GM18526 (cell line): Measurements from ENCODE around the gene APMAP.

Experiments
- POLR2A ChIP-seq: IDR thresholded peaks from 3 replicates; pipeline ENCODE4 v1.6.1; 2011; ENCODE audit not compliant: insufficient read length; ENCODE audit errors: extremely low read depth

The APMAP gene

DNA sequence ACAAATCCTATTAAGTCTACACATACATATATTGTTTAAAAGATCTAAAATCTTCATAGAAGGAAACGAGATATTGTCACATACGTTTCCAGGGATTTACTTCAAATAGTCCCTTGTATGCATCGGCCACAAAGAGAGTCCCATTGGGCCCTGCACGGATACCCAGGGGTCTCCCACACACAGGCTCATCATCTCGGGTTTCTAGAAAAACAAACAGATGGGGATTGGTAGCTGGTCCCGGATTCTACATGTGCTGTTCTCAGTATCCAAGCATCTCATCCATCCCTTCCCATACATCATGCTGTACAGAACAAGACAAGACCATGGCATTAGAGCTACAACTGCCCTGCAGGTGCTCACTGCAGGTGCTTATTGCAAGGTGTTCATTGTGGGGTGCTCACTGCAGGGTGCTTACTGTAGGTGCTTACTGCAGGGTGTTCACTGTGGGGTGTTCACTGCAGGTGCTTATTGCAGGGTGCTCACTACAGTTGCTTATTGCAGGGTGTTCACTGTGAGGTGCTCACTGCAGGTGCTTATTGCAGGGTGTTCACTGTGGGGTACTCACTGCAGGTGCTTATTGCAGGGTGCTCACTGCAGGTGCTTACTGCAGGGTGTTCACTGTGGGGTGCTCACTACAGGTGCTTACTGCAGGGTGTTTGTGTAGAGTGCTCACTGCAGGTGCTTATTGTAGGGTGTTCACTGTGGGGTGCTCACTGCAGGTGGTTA is 21.0 kb downstream of the APMAP start:
- no peak for TF ChIP-seq POLR2A

DNA sequence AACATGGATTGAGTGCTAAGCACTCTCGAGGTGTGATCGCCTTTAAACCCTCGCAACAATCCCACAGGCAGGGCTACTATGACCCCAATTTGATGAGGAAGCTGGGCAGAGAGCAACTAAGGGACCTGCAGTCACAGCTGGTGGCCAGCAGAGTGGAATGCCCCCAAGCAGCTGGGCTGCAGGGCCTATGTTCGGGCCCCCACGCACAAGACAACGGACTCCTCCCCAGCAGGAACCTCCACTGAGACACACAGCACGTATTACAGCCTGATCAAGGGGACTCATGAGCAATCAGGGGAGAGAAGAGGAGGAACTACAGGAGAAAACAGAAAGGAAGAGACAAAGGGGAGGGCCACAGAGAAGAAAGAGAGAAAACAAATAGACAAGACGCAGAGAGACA is 21.8 kb downstream of the APMAP start:
- no peak for TF ChIP-seq POLR2A

DNA sequence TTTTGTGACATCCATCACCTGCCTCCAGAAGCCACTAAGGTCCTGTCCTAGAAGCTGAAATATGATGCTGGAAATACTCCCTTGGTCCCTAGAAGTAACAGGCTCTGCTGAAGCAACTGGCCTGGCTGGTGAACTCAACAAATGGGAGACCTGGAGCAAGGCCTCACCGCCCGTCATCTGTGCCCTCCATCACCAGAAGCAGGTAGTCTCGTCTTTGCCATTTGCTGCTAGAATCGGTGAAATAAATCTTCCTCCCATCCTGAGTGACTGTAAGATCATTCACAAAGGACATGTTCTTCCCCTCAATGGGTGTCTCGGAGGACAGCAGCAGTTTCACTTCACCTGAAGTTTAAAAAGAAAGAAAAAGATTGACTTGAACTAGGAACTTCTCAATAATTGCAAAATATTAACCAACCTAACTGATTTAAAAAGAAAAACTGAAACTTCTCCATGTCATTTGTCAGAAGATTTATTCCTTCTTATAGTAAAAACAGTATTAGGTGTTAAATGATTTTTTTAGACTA is 22.5 kb downstream of the APMAP start:
- no peak for TF ChIP-seq POLR2A

DNA sequence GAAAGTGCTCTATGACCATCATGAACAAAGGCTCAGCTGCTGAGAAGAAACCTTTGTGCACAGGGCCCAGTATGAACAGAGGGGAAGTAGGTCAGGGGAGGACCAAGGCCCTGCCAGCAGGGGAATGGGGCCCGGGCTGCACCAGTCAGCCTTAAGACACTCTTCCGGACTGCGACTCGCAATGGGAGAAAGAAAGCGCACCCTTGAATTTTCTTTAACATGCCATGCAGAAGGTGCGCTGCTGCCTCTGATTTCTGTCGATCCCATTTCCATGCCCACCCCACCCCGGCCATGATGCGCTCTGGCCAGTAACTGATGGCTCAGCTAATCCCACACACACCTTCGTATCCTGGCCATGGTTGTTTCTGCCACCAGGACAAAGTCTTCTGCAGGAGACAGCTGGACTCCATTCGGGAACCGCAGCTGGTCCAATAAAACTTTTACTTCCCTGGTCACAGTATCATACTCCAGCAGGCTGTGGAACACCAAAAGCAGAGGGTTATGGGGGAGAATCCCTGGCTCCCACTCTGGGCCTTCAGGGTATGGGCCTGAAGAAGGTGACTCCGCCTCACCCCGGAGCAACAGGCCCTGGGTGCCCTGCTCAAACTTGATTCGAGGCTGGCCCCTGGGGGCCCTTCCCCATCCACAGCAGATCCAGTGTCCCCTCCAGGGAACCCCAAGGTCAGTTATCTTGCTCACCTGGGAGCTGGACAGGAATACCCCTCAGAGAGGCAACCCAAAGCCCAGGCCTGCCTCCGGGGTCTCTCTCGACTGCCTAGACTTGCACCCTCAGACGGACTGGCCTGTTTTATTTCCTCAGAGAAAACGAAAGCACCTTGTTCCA is 23.1 kb downstream of the APMAP start:
- TF ChIP-seq POLR2A, result no peak

DNA sequence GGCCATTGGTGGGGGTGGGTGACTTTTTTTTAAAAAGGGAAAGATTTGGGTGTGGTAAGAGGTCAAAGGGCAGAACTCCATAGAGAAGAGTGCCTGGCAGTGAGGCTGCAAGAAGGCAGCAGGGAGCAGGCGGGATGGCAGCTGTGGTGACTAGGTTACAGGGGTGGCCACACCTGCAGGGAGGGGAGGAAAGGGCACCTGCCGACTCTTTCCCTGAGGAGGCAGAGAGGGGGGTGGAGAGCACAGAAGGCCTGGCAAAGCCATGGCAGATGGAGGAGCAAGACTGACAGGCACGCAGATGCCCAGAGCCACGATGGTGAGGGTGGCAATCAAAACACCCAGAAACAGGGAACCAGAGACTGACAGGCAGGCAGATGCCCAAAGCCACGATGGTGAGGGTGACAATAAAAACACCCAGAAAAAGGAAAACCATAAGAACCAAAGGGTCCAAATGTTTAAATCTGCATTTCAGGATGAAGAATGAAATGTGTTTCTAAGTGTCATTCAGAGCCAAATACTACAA is 24.2 kb downstream of the APMAP start:
- no peak for TF ChIP-seq POLR2A

DNA sequence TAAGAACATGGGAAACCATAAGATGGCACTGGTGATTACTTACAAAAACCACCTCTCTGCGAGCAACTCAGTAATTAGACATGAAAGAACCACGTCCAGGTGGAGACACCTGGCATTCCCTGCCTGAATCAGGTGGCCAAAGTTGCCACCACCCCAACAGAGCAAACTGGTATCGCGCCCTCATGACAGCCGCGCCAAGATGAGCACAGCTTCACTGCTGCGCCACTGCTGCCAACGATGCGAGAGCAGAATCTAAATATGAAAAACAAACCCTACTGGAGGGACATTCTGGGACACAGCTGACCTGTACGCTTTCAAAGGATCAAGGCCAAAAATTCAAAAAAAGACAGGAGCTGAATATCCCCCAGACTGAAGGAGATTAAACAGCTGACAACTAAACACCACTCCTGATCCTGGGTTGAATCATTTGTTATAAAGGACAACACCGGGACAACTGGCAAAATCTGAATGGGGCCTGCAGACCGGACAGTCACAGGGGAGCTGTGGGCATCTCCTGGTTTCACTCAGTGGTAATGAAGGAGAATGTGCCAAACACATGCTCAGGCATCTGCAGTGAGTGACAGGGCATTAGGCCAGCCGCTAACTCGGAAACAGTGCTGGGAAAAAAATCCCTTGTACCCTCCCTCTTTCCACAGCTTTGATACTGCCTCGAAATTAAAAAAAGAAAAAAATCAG is 26.1 kb downstream of the APMAP start:
- TF ChIP-seq POLR2A, result no peak

DNA sequence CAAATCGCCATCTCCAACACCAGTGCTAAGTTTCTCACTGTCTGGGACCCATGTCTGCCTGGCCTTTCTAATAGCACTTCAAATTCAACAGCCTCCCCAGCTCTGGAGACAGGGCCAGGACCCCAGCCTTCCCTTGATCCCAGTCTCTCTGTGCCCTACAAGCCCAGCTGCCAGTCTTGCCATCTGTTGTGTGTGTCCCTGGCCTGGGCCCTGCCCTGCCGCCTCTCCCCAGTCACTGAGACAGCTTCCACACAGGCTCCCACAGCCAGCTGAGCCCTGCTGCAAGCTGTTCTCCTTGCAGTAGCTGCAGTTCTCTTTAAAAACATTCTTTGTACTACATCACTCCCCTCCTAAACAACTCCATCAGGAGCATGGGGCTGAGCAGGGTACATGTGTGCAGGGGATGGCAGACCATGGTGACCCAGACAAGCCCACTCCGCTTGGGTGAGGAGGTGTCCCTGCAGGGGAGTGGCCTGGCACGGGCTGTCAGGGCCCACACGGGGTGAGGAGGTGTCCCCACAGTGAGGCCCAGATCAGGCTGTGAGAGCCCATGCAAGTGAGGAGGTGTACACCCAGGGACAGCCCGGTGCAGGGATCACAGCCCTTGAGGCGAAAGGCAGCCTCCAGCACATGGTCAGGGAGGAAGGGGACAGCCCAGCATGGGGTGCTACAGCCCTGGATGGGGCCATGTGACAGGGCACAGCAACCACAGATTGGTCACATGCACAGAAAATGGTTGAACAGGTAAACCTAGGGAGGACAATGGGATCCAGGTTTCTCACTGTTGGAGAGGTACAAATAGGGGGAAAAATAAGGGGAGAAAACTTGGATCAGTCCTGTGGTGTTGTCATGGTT is 27.3 kb downstream of the APMAP start:
- TF ChIP-seq POLR2A, result no peak

DNA sequence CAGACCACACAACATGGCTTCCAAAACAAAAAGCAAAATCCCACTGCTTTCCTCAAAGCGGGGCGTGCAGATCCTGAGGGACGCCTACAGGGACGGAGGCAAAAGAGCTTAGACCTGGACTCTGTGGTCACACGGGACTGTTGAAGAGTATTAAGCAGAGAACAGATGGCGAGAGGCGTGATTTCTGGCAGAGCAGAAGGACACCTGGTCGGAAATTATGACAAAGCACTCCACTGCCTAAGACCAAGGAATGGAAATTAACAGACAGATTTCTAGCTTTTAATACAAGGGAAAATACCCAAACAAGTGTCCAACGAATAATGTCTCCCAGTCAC is 28.1 kb downstream of the APMAP start:
- TF ChIP-seq POLR2A, result no peak

DNA sequence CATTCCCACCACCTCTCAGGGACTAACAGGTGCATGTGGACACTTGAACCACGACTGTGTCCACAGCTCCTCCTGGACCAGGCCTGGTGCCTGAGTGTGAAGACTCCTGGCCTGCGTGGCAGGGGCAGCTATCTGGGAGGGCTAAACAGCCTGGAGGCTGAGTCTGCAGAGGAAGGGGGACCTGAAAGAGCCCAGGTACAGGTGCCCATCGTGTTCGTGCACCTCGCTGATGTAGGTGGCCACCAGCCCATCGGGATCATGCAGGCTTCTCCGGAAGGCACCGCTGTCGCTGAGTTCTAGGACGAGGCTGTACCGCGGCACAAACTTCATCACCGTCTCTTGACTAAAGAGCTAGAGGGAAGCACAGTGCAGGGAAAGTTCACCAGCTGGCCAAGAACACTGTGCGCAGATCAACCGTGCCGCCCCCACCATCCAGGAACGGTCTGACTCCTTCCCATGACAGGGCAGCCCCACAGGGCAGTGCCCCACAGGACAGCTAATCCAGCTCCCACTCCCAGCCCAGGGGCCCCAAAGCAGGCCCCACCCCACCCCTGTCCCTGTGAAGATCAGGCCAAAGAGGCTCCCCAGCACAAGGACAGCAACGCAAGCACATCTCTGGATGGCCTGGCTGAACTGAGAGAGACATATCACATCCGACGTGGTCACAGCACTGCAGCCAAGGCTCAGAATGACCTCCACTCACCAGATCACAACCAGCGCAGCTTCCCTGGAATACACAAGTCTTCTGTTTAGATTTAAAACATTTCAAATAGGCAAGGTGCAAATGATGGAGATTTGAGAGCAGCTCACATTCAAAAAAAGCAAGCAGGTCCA is 28.7 kb downstream of the APMAP start:
- no peak for TF ChIP-seq POLR2A

DNA sequence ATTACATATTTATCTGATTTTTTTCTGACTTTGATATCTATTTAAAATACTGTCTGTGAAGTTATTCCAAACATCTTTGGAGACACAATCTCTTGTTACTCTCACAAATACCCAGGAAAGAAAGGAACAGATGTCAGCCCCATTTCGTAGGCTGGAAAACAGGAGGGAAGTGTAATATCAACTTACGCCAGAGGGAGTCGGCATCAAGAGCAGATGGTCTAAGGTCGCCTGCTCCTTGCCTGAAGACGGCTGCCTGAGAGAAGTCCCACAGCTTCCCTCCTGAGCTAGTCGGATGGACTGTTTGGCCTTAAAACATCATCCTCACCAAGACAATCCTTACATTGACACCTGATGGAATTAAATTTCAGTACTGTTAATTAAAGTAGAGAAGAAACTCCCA is 30.0 kb downstream of the APMAP start:
- no peak for TF ChIP-seq POLR2A

DNA sequence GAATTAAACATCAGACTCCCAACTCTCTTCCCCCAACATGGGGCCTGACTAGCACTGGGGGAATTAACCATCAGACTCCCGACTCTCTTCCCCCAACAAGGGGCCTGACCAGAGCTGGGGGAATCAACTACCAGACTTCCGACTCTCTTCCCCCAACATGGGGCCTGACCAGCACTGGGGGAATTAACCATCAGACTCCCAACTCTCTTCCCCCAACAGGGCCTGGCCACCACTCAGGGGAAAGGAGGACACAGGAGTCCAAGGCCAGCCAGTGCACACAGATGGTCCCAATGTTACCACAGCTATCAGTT is 30.4 kb downstream of the APMAP start:
- no peak for TF ChIP-seq POLR2A

DNA sequence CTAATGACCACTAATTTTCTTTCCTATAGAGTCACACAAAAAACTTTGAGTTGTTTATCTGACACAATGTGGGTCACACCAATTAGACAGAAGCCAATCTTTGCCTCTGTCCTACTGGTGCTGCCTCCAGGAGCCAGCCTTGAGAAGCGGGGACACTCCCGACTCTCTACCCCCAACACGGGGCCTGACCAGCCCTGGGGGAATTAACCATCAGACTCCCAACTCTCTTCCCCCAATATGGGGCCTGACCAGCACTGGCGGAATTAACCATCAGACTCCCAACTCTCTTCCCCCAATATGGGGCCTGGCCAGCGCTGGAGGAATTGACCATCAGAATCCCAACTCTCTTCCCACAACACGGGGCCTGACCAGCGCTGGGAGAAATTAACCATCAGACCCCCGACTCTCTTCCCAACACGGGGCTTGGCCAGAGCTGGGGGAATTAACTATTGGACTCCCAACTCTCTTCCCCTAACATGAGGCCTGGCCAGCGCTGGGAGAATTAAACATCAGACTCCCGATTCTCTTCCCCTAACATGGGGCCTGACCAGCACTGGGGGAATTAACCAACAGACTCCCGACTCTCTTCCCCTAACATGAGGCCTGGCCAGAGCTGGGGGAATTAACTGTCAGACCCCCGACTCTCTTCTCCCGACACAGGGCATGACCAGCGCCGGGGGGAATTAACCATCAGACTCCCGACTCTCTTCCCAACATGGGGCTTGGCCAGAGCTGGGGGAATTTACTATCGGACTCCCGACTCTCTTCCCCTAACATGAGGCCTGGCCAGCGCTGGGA is 31.0 kb downstream of the APMAP start:
- no peak for TF ChIP-seq POLR2A

DNA sequence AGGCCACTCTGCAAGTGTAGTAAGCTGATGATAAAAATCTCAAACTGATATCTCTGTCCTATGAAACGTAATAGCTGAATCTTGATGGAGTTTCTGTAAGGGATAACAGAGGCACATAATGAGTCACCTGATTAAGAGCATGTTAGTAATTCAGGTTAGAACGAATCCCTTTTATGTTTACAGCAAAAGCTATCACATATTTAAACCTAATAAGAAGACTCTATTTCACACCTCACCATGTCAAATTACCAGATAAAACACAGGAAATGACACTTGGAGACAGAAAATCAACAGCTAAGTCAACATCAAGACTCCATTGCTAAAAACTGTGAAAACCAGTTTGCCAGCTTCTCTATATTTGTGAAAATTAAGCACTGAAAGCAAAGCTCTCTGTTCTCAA is 31.7 kb downstream of the APMAP start:
- TF ChIP-seq POLR2A, result no peak
